Endothelial cell of umbilical vein (primary cell): ENCODE measurements around the gene CXCR6.

Experiments
- EZH2 ChIP-seq: IDR thresholded peaks from 2 replicates; pipeline ENCODE4 v1.6.1; 2012; ENCODE audit warnings: borderline replicate concordance, low read depth, mild to moderate bottlenecking, moderate library complexity, low read length, inconsistent platforms; ENCODE audit not compliant: severe bottlenecking
- GATA2 ChIP-seq: IDR thresholded peaks from 2 replicates; pipeline ENCODE4 v1.7.0; 2011; ENCODE audit warnings: low read depth, mild to moderate bottlenecking, moderate library complexity, mixed read lengths, low read length; ENCODE audit not compliant: insufficient read length, insufficient read depth
- POLR2A ChIP-seq: IDR thresholded peaks from 2 replicates; pipeline ENCODE4 v1.6.1; 2012; ENCODE audit warnings: low read depth, mild to moderate bottlenecking, control low read depth, low read length
- POLR2AphosphoS5 ChIP-seq: IDR thresholded peaks from 2 replicates; pipeline ENCODE4 v1.6.1; 2012; ENCODE audit warnings: low read depth, mild to moderate bottlenecking, control low read depth, low read length, moderate library complexity; ENCODE audit not compliant: insufficient read depth
- TF ChIP-seq, protein P1 (sequence below), 2 donors: IDR thresholded peaks; 1 replicate in 1 of 2; 2 replicates in 1 of 2; pipeline ENCODE4 v1.5.1; 2011; ENCODE audit warnings: low read length in 2 of 2, mild to moderate bottlenecking in 2 of 2, moderate library complexity in 2 of 2, control low read depth in 1 of 2, inconsistent platforms in 1 of 2, low read depth in 1 of 2; ENCODE audit not compliant: insufficient read depth in 1 of 2; ENCODE audit errors: extremely low read depth in 1 of 2
- TF ChIP-seq, protein P2 (sequence below): IDR thresholded peaks from 2 replicates; pipeline ENCODE4 v1.6.1; 2011; ENCODE audit not compliant: insufficient read depth, insufficient read length

DNA sequence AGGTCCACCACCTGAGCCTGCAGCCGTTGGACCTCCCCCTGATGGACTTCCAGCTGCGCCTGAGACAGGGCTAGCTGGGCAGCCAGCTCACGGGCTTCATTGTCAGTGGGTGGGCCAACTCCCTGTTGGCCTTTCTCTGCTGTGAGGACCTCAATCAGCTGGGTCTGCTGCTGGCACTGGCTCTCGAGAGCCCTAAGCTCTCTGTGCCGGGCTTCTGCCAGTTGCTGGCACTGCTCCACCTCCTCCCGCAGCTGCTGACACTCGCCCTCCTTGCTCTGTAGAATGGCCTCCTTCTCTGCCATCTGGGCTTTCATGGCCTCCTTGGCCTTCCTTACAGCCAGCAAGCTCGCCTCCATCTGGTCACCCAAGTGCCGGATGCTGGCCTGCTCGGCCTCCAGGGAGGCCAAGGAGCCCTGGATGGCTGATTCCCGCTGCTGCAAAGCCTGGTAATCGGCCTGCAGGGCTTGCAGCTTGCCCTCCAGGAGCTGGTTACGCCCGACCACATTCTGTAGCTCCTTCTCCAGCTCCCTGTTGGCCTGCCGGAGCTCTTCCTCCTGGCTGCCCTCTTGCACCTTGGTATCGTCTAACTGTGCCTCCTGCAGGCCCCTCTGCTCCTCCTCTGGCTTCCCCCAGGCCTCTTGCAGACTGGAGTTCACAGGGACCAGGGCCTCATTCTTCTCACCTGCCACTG is 23.8 kb downstream of the CXCR6 start:
- TF ChIP-seq, protein P1, sequence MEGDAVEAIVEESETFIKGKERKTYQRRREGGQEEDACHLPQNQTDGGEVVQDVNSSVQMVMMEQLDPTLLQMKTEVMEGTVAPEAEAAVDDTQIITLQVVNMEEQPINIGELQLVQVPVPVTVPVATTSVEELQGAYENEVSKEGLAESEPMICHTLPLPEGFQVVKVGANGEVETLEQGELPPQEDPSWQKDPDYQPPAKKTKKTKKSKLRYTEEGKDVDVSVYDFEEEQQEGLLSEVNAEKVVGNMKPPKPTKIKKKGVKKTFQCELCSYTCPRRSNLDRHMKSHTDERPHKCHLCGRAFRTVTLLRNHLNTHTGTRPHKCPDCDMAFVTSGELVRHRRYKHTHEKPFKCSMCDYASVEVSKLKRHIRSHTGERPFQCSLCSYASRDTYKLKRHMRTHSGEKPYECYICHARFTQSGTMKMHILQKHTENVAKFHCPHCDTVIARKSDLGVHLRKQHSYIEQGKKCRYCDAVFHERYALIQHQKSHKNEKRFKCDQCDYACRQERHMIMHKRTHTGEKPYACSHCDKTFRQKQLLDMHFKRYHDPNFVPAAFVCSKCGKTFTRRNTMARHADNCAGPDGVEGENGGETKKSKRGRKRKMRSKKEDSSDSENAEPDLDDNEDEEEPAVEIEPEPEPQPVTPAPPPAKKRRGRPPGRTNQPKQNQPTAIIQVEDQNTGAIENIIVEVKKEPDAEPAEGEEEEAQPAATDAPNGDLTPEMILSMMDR (IDR thresholded peaks at IDR 0.05; ENCODE audit: extremely low read depth in 1 of 2, insufficient read depth in 1 of 2, low read depth in 1 of 2, low read length in 2 of 2): no peak
- TF ChIP-seq EZH2 (no peak), POLR2AphosphoS5 (no peak), POLR2A (no peak), GATA2 (no peak)
- TF ChIP-seq, protein P2, sequence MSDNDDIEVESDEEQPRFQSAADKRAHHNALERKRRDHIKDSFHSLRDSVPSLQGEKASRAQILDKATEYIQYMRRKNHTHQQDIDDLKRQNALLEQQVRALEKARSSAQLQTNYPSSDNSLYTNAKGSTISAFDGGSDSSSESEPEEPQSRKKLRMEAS: no peak
